OCI-LY1 (cell line): ENCODE results near the gene SMG5.

Experiments
- CTCF ChIP-seq: fragments of 200-600 bp; sonication (generic), shearing (Covaris generic); IDR thresholded peaks from 2 replicates; pipeline ENCODE4 v1.5.1; 2017; ENCODE audit warnings: mild to moderate bottlenecking, antibody characterized with exemption, low read length, moderate library complexity, mixed read lengths
- EZH2 ChIP-seq: fragments of 200-600 bp; sonication (generic), shearing (Covaris generic); IDR thresholded peaks from 2 replicates; pipeline ENCODE4 v1.8.0; 2017; ENCODE audit warnings: borderline replicate concordance, mixed run types, mild to moderate bottlenecking, antibody characterized with exemption, low read length, moderate library complexity, mixed read lengths

- TF ChIP-seq CTCF (no peak), EZH2 (no peak)
These were observed 38.5 kb downstream of the SMG5 start for GRCh38 chr1:156244126-156244525.
